ENCODE results near the gene TAGLN2. TPM values are rescaled to one million over a fixed set of nuclear protein-coding genes. Genes with fewer than 3 reads are reported as not detected.

The TAGLN2 gene
- total RNA-seq, 1 experiment from 2014 or later, result 66.9 TPM

DNA sequence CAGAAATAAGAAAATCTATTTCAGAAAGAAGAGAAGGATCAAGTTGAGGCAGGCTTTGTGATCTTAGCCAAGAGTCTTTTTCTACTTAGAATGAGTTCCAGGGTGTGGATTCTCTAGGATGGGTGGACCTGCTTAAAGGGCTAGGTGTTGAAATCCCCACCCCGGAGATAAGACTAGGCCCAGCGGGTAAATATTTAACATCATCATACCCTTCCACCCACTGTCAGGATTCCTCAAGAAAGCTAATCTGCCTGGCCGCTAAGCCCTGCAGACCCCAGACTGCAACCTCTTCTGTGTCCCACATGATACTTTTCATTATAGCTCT is 14.3 kb upstream of the TAGLN2 start (continued):
- TF ChIP-seq RELA (CRISPR knock-in tag; IDR thresholded peaks at IDR 0.05; ENCODE audit: borderline replicate concordance) (no peak), ELF4 (CRISPR knock-in tag; IDR thresholded peaks at IDR 0.05; ENCODE audit: low read depth) (no peak)

DNA sequence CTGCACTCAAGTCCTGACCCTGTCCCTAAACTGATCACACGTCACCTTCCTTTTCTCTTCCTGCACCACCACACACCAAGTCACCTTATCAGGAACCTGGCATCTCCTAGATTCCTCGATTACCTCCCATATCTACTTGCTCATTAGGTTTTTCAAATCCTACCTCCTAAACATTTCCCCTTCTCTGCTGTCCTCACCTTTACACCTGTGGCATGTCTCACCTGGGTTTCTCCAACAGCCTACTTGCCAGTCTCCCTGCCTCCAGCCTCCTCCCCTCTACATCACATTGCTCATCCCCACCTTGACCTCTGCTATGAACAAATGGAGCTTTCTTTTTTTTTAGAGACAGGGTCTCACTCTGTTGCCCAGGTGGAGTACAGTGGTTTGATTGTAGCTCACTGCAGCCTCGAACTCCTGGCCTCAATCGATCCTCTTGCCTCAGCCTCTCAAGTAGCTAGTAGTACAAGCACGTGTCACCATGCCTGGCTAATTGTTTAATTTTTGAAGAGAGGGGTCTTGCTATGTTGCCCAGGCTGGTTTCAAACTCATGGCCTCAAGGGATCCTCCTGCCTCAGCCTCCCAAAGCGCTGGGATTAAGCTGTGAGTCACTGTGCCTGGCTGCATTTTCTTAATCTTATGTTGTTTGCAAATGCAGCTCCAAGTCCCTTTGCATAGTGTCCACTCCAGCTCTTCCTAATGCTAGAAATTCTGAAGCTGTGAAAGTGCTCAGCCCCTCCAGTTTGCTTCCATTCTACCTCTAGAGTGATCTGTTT is 13.8 kb upstream of the TAGLN2 start:
- H3K4me1 Mint-ChIP-seq, result peaks cover 49% of the 10 kb centered on the region
- CTCF ChIA-PET, result interaction anchor here (2.2 to 10.6 kb wide), 2 partner anchors 65 to 68 kb away, joined by 6 to 202 read pairs; no protein-coding TSS in a partner anchor

DNA sequence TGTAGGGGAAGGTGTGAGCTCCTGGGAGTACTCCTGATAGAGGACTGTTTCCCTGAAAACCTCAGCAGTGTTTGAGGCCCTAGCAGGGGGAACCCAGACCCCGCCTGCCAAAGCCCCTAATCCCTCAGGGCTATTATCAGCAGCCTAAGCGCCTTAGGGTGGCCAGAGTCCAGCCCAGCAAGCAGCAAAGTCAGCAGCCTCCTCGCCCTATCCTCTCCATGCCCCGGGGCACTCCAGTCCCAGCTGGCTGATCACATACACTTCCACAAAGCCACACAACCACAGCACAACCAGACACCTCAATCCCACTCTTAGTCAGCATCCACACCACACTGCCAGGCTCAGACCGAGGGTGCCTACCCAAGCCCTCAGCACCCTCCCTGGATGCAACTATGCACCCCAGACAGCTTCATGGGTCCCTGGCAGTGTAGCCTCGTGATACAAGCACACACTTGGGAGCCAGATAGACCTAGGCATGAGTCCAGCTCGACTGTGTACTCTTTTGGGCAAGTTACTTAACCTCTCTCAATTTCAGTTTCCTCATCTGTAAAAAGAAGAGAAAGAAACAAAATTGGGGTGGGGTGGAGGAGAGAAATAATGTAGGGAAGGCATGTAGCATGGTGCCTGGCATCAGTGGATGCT is 13.0 kb upstream of the TAGLN2 start:
- TF ChIP-seq CREM (CRISPR knock-in tag; IDR thresholded peaks at IDR 0.05) (no peak), SMAD4 (CRISPR knock-in tag; IDR thresholded peaks at IDR 0.05) (no peak)
- TF ChIP-seq, protein P1, sequence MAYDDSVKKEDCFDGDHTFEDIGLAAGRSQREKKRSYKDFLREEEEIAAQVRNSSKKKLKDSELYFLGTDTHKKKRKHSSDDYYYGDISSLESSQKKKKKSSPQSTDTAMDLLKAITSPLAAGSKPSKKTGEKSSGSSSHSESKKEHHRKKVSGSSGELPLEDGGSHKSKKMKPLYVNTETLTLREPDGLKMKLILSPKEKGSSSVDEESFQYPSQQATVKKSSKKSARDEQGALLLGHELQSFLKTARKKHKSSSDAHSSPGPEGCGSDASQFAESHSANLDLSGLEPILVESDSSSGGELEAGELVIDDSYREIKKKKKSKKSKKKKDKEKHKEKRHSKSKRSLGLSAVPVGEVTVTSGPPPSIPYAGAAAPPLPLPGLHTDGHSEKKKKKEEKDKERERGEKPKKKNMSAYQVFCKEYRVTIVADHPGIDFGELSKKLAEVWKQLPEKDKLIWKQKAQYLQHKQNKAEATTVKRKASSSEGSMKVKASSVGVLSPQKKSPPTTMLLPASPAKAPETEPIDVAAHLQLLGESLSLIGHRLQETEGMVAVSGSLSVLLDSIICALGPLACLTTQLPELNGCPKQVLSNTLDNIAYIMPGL (CRISPR knock-in tag; IDR thresholded peaks at IDR 0.05), result no peak
- Mint-ChIP-seq H3K9me3 (no peaks in the 10 kb centered on the region), H3K27me3 (ENCODE audit: low read depth) (no peaks in the 10 kb centered on the region), H3K36me3 (peaks cover 16% of the 10 kb centered on the region), H3K4me3 (no peak overlapping the region), H3K4me1 (peaks cover 42% of the 10 kb centered on the region), H3K27ac (0 out of 2 replicates have a peak overlapping the region, but pooled peaks have one; percentile 4)
- POLR2A ChIA-PET, result no interaction called here
- no peak for DNase-seq (ENCODE audit: low spot score)
- ATAC-seq, result no peak
- CTCF ChIA-PET, result interaction anchor here (1.5 to 10.6 kb wide), 4 partner anchors 15 to 69 kb away, joined by 3 to 202 read pairs (median 5); no protein-coding TSS in a partner anchor

More for the DNA sequence above, 13.8 kb upstream of the TAGLN2 start:
- TF ChIP-seq ZNF121 (CRISPR knock-in tag; IDR thresholded peaks at IDR 0.05), result peak; percentile 77
- no peak for TF ChIP-seq ZNF232 (CRISPR knock-in tag; IDR thresholded peaks at IDR 0.05)
- no peak overlapping the region for H3K27ac Mint-ChIP-seq
- peaks cover 9% of the 10 kb centered on the region for H3K36me3 Mint-ChIP-seq
- no peaks in the 10 kb centered on the region for H3K9me3 Mint-ChIP-seq
- DNase-seq (ENCODE audit: low spot score) (no peak), ATAC-seq (no peak)
- H3K27me3 Mint-ChIP-seq (ENCODE audit: low read depth), result no peaks in the 10 kb centered on the region
- no peak overlapping the region for H3K4me3 Mint-ChIP-seq
- POLR2A ChIA-PET, result no interaction called here

GRCh38 chr1:159937054-159937750 is 11.9 kb upstream of the TAGLN2 start:
- no peaks in the 10 kb centered on the region for H3K9me3 Mint-ChIP-seq
- H3K27me3 Mint-ChIP-seq (ENCODE audit: low read depth), result no peaks in the 10 kb centered on the region
- H3K36me3 Mint-ChIP-seq, result peaks cover 19% of the 10 kb centered on the region
- CTCF ChIA-PET, result interaction anchor here (0.6 to 10.6 kb wide), 11 partner anchors 9 to 148 kb away, joined by 3 to 202 read pairs (median 4); partner anchors contain the start of genes CFAP45, KCNJ9 and TAGLN2
- no peak overlapping the region for H3K27ac Mint-ChIP-seq
- no peak overlapping the region for H3K4me3 Mint-ChIP-seq
- TF ChIP-seq SOX15 (CRISPR knock-in tag; IDR thresholded peaks at IDR 0.05) (no peak), ATF3 (CRISPR knock-in tag; conservative IDR thresholded peaks at IDR 0.05) (no peak), SP1 (CRISPR knock-in tag; conservative IDR thresholded peaks at IDR 0.05) (no peak), ZNF416 (CRISPR knock-in tag; IDR thresholded peaks at IDR 0.05) (no peak), CDX4 (CRISPR knock-in tag; IDR thresholded peaks at IDR 0.05; ENCODE audit: borderline replicate concordance) (no peak), GABPB1 (CRISPR knock-in tag; IDR thresholded peaks at IDR 0.05) (no peak)
- ATAC-seq (peak; percentile 7), DNase-seq (ENCODE audit: low spot score) (no peak)
- POLR2A ChIA-PET, result interaction anchor here (1.3 kb wide), 1 partner anchor 8 kb away, joined by 3 read pairs; the partner anchor contains the start of gene IGSF9
- peaks cover 34% of the 10 kb centered on the region for H3K4me1 Mint-ChIP-seq
